GM21717 (cell line): ENCODE results near the gene IMPDH2.

Source experiments
- ATAC-seq: cut with Tn5 transposase; IDR thresholded peaks from one replicate; pipeline ENCODE4 v1.9.1; 2021; ENCODE audit warnings: mild to moderate bottlenecking, moderate library complexity; ENCODE audit not compliant: unreplicated experiment

IMPDH2 gene

DNA sequence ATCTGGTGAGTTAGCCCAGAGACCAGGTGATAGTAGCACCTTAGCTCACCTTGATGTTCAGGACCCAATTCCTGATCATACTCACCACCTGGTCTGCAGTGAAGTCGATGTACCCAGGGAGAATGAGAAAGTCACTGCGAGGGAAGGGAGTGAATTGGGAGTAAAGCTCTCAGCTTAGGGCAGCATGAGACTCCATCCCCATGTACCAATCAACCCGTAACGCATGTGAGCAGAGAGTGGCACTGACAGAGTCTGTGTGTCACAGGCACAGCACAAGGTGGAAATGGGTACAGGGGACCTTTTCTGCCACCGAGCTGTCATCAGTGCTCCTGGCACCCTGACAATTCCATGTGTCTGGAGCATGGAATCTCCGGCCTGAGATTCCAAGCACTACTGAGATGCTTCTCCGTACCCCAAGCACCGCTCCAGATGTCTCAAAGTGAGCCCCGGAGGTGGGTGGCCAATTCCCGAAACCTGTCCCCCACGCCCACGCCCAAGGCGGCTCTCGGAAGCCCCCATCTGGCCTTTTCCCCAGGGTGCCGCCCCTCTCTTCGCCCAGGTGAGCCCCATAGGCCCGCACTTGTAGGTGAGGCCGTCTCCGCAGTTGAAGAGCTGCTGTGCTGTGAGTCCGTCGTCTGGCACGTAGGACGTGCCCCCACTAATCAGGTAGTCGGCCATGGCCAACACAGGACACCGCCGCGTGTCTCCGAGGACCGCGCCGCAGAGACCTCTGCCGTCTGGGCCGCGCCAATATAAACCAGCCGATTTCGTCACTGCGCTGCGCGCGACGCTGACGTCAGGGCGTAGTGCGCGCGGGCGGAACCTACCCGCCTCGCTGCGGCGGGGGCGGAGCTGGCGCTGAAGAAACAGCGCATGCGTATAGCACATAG, at the start of gene IMPDH2:
IMPDH2 (minus strand) TSS at position 726 of the 890 bp plus-strand sequence; CDS start at position 678, 48 bp downstream.
- ATAC-seq, result peak; percentile 77

DNA sequence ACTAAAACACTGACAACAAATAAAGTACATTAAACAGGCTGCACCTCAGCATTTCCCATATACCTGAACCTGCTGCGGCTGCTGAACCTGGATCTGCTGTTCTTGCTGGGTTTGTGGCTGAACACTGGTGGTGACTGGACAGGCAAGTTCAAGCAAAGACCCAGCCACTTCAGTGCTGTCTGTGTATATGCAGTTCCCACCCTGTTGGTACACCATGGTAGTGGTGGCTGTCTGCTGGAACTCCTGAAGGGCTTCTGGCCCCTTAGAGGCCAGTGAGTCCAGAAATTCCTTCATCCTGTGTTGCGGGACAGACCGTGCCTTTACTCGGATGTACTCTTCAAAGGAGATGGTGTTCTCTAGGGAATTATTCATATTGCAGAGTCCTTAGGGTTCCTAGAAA, 47.4 kb upstream of the IMPDH2 start:
- no peak for ATAC-seq

DNA sequence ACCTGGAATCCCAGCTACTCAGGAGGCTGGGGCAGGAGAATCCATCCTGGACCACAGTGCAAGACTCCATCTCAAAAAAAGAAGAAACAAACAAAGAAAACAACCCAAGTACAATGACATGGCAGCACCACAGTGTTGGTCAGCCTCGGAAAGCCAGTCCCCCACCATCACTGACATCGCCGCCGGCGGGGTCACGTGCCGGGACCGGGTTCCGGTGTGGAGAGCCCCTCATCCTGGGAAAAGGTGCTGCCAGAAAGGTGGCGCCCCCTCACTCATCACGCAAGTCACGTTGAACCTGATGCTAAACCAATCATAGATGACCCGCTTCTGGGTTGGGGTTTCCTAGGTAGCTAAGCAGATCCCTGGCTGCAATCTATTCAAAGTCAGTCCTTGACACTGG, 46.9 kb upstream of the IMPDH2 start:
- ATAC-seq, result no peak

DNA sequence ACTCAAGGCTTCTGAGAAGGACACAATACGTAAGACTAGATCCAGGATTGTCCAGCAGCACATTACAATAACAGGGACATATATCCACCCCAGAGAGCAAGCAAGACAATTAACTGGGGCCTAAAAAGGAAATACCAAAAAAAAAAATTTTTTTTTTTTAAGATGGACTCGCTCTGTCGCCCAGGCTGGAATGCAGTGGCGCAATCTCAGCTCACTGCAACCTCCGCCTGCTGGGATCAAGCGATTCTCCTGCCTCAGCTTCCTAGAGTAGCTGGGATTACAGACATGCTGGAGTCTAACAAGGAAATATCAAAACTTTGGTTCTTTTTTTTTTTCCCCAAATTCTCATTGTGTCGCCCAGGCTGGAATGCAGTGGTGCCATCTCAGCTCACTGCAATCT, 28.8 kb upstream of the IMPDH2 start:
- ATAC-seq, result no peak

DNA sequence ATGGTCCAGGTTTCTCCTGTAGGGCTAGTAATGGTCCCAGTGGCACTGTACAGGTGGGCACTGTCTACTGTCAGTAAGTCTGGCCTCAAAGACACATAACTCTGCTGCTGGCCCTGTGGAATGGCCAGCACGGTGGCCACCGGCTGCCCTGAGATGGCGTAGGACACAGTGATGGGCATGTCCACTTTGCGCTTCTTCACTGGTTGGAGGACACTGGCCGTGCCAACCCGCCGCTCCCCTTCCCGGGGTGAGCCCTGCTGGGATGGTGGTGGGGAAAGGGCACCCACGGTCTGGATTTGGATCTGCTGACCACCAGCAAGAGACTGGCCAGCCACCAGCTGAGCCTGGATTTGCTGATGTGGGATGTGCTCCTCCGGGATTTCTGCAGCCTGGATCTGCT, 28.1 kb upstream of the IMPDH2 start:
- no peak for ATAC-seq

DNA sequence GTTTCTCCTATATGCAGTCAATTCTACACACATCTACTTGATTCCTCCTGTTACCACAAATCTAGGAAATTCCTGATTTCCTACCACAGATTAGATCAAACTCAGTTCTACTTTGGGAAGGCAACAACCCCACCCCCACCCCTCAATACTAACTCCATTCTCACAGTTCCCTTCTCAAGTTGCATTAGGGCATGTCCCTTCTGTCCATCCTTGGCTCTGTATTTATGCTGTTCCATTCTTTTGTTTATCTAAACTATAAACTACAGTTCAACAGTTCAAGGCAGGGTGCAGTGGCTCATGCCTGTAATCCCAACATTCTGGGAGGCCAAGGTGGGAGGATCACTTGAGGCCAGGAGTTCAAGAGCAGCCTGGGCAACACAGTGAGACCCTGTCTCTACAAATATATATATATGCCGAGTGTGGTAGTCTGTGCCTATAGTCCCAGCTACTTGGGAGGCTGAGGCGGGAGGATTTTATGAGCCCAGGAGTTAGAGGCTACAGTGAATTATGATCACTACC, 25.2 kb upstream of the IMPDH2 start:
- ATAC-seq, result no peak

DNA sequence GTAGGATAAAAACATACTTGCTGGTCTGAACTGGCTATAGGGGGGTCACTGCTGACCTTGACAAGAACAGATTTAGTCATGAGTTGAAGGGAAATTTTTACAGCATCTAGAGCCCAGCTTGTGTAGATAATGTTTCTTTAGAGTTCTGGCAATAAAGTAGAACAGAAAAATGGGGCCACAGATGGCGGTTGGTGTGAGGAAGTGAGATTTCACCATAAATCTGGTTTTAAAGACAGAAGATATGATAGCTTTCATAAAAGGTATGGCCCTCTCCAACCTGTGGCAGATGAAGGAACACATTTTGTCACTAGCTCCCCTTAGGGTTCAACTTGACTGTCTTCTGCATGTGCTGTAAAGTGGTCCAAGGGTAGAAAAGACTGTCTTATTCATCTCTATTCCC, 24.3 kb upstream of the IMPDH2 start:
- ATAC-seq, result no peak

DNA sequence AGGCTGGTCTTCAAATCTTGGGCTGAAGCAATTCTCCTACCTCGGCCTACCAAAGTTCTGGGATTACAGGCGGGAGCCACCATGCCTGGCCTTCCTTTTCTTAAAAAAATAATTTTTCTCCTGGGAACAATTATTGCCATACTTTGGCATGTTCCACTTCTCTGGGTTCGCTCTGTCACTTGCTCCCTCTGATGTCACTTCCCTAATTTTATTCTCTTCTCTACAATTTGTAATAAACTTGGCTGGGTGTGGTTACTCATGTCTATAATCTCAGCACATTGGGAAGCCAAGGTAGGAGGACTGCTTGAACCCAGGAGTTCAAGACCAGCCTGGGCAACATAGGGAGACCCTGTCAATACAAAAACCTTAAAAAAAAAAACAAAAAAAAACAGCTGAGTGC, 6.1 kb upstream of the IMPDH2 start:
- no peak for ATAC-seq

DNA sequence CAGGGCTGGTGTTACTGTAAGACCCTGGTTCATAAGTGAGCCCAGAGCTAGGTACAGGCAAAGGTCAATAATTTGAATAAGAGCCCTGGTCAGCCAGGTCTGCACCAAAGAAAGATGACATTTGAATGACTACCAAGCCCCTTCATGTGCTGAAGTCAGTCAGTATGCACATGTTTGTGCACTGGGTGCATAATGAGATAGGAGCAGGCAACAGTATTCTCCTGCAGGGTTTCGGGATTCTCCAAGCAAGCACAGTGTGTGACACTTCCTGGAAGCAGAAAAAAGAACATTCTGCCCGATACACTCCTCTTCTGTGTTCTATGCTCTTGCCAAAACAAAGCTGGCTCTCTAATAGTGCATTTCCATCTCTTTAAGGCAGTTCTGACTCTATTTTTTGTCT, 5.5 kb upstream of the IMPDH2 start:
- no peak for ATAC-seq

DNA sequence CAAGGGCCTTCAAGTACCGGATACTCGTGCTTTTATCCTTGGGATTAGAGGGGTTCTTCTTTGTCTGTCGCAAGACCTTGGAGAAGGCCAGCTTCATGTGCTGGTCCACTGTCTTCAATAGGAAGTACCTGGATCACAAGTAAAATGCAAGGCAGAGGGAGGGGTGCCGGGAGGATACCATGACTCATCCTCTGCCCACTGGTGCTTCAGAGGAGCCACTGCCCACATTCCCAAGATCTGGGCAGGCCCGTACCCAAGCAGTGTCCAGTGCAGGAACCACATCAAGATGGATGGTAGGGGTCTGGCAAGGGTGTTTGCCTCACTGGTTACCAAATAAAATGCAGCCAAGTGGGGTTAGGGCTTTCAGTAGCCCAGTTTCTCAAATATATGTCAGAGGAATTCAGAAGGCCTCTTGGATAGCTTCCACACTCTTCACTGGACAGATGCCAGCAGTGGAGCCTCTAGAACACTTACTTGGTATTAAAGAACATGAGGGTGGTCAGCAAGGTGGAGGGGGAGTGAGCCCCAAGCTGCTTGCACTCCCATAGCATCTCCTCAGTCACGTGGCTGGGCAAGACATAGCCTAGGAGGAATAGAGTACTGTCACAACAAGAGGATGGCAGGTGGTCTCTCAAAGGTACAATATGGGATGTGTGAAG, 3.6 kb upstream of the IMPDH2 start:
- ATAC-seq, result no peak

DNA sequence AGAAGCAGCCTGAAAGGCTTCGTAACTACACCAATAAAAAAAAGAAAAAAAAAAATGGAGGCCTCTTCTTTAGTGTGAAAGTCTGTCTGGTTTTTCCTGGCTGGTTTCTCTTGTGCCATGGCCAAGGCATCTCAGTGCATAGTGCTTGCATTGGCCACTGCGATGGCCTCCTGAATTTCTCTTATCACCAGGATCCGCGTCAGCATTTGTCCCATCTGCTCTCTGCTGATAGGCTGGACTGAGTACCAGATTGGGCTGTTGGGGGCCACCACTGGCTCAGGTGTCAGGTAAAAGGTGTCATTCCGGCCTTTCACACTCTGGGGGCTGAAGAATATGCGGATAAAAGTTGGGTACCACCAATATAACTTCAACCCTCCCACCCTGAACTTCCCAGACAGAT, 1.1 kb upstream of the IMPDH2 start:
- ATAC-seq, result no peak

DNA sequence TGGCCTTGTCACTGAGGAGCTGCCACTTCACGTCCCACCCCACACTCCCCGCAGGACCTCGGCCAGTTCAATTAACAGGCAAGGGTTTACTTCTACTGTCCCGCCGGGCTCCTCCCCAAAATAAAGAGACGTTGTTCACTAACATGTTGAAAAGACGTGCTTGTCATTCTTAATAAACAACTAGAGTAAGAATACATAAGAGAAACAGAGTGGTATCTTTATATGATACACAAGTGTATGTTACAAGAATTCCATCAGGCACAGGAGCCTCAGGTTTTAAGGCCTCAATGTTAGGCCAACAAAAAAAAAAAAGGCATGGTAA, 326 bp upstream of the IMPDH2 start:
- ATAC-seq, result no peak

DNA sequence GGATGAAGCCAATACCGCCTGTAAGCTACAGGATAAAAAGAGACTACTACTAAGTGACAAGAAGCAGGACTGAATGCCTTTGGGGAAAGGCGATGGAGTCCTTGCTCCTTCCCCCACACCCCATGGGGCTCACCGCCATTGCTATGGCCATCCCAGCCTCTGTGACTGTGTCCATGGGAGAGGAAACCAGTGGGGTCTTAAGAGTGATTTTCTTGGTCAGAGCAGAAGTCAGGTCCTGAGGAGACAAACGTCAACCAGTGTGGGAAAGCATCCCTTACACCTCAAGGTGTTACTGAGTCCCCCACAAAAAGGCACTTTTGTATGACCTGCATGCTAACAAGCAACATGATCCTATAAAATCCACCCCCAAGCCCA, 913 bp downstream of the IMPDH2 start:
- no peak for ATAC-seq

DNA sequence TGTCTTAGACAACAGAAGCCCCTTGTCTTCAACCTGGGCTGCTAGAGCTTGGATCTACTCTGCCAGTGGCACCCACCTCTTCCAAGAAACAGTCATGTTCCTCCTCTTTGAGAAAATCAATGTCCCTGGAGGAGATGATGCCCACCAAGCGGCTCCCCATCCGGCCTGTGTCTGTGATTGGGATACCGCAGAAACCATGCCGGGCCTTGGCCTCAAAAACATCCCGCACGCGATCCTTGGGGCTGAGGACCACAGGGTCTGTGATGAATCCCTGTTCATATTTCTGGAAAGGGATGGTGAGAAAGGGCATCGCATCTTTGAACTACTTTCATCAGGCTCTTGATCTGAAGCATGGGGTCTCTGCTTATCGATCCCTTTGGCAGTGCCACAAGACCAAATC, 1.6 kb downstream of the IMPDH2 start:
- ATAC-seq, result no peak

DNA sequence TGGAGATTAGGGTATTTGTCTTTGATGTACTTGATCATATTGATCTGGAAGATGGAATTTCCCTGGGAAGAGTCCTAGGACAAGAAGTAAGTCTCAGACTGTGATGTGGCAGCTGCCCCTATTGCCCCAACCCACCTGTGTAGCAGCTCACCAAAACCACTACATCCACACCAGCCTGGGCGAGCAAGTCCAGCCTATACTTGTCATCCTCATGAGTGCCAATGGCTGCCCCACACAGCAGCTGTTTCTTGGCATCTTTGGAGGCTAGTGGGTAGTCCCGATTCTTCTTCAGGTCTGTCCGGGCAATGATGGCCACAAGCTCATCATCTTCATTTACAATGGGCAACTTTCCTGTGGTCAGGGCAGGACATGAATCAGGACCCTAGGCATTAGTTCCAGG, 2.7 kb downstream of the IMPDH2 start:
- ATAC-seq, result no peak

DNA sequence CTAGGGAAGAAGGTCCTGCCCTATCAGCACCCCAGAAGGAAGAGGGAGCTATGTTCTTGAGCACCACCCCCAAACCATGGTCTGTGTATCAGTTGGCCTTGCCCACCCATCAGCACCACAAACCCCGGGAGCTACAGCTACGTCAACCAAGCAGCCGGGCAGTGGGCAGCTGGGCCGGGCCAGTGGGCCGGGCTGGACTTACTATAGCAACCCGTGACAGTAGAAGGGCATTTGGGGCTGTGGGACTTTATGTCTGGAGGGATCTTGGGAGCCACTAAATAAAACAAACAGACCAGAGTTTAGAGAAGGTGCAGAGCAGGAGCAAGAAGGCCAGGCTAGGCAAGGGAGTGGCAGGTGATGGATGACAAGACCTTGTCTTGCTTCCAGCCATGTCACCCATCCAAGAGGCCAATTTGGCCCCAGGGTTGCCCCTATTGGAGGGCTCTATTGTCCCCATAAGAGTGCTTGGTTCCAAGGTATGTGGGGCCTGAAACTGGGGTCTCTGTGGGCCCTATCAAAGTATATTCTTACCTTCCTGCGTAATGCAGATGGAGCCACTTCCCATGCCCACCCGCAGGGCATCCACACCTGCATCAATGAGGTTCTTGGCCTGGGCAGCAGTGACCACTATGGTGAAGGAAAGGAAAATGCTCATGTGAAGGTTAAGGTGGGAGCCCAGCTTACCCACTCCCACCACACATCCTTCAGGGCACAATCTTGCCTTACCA, 3.2 kb downstream of the IMPDH2 start:
- ATAC-seq, result no peak

DNA sequence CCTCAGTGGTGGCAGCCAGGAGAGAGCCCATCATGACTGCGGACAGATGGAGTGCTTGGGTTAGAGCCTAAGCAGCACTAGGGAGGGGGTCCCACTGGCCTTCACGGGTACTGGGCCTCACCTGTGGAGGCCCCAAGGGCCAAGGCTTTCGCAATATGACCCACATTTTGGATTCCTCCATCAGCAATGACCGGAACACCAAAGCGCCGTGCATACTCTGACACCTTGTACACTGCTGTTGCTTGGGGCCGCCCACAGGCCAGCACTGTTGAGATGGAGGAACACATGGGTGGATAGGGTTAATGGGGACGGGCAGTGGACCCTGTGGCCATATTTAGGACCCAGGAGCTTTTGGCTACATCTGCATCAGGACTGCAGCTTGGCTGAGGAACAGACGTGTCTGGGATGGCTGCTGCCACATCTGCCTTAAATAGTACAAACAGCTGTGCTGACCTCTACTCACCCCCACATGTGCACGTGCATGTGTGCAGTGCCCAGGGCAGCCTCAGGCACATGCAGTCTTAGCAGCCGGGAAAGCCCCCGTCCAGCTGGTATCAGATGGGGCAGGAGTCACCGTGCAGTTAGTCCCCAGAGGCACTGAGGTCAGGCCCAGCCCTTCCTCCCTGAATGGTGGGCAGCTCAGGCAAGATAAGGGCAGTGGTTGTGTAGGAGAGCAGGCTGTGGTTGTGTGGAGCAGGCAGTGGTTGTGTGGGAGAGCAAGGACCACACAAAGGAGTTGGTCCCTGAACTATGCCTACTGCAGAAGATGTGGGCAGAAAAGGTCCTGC, 4.0 kb downstream of the IMPDH2 start:
- ATAC-seq, result no peak

DNA sequence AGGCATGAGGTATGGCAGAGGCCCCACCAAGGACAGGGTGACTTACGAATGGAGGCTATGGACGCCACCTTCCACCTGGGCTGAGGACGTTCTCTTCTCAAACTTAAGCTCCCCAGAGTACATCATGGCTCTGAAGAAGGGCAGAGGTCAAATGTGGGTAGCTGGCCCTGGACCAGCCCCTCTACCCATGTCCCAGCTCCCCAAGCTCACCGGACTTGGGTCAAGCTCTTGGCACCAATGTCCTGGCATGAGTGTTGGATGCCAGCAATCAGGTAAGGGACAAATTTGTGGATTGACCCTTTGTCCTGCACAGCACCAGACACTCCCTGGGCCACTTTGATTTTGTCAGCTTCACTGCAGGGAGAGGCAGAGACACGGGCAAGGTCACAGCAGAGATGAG, 4.7 kb downstream of the IMPDH2 start:
- no peak for ATAC-seq

DNA sequence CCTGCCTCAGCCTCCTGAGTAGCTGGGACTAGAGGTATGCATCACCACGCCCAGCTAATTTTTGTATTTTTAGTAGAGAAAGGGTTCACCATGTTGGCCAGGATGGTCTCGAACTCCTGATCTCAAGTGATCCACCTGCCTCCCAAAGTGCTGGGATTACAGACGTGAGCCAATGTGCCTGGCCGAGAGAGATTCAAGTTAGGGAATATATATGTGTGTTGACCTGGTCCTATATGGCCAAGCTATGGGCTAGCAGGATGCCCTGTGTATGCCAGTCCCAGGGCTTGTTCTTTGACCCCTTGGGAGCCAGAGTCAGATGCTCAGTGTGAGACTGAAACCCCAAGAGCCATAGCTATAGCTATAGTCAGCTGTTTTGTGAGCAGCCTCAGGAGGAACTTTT, 5.4 kb downstream of the IMPDH2 start:
- no peak for ATAC-seq

DNA sequence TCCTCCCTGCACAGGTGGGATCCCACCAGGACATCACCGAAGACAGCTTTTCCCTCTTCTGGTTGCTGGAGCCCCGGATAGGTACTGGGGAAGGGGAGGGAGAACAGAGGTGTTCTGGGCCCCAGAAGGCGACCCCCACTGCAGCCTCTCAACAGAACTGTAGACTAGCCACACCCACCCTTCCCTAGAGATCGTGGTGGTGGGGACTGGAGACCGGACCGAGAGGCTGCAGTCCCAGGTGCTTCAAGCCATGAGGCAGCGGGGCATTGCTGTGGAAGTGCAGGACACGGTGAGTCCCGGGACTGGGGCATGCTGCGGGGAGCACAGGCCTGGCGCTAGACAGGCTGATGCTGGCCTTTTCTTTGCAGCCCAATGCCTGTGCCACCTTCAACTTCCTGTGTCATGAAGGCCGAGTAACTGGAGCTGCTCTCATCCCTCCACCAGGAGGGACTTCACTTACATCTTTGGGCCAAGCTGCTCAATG, 6.5 kb downstream of the IMPDH2 start:
- no peak for ATAC-seq
